Esophagus muscularis mucosa (tissue), 3 donors: Measurements from ENCODE around the gene FRY.

ENCODE experiments used
- EP300 ChIP-seq: sonication (generic); formaldehyde crosslinking; IDR thresholded peaks from one replicate; pipeline ENCODE4 v1.6.1; 2017; ENCODE audit warnings: antibody characterized with exemption
- TF ChIP-seq, protein P1 (sequence below), 3 experiments: fragments of 200-600 bp in 2 of 3; fragments of 450-650 bp in 1 of 3; sonication (generic) in 2 of 3; IDR thresholded peaks; one replicate each; pipeline ENCODE4 v1.5.1; 2017 to 2019; ENCODE audit warnings: antibody characterized with exemption in 3 of 3, mild to moderate bottlenecking in 2 of 3, moderate library complexity in 1 of 3

GRCh38 chr13:32032759-32033158, 1.2 kb downstream of the FRY start:
- TF ChIP-seq, protein P1, sequence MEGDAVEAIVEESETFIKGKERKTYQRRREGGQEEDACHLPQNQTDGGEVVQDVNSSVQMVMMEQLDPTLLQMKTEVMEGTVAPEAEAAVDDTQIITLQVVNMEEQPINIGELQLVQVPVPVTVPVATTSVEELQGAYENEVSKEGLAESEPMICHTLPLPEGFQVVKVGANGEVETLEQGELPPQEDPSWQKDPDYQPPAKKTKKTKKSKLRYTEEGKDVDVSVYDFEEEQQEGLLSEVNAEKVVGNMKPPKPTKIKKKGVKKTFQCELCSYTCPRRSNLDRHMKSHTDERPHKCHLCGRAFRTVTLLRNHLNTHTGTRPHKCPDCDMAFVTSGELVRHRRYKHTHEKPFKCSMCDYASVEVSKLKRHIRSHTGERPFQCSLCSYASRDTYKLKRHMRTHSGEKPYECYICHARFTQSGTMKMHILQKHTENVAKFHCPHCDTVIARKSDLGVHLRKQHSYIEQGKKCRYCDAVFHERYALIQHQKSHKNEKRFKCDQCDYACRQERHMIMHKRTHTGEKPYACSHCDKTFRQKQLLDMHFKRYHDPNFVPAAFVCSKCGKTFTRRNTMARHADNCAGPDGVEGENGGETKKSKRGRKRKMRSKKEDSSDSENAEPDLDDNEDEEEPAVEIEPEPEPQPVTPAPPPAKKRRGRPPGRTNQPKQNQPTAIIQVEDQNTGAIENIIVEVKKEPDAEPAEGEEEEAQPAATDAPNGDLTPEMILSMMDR (IDR thresholded peaks at IDR 0.05), result no peak
- TF ChIP-seq EP300, result no peak
